B cell (primary cell): ENCODE data around the gene SWT1. TPM values are rescaled to one million over a fixed set of nuclear protein-coding genes. Genes with fewer than 3 reads are reported as not detected.

ENCODE experiments used
- ATAC-seq: fragments of 200-7000 bp; cut with Tn5 transposase; one replicate; pipeline ENCODE4 v1.10.0; 2021; ENCODE audit warnings: low read depth, mild to moderate bottlenecking, moderate number of reproducible peaks, moderate library complexity
- CTCF ChIA-PET: fragments of 350-600 bp; sonication (Branson Sonifier 250); formaldehyde crosslinking; loops from one replicate; lab custom pipeline; 2021; ENCODE audit warnings: antibody characterized with exemption, inconsistent platforms; lab: Charles Lee
- POLR2A ChIA-PET: fragments of 350-600 bp; sonication (Branson Sonifier 250); formaldehyde crosslinking; loops from one replicate; lab custom pipeline; 2021; ENCODE audit warnings: antibody characterized with exemption; lab: Charles Lee
- DNase-seq: peaks from one replicate; pipeline ENCODE4 v3.0.0; 2013
- H2AFZ ChIP-seq: 2 replicates; pipeline ENCODE4 v1.6.1; 2012; ENCODE audit warnings: mild to moderate bottlenecking, low read depth, low read length; ENCODE audit not compliant: insufficient read depth, poor library complexity, severe bottlenecking
- H3K27ac ChIP-seq, 2 donors: 1 replicate in 1 of 2; 2 replicates in 1 of 2; pipeline ENCODE4 v1.5.1; 2012 to 2013; ENCODE audit warnings: low read length in 2 of 2, mild to moderate bottlenecking in 2 of 2, moderate library complexity in 1 of 2
- H3K27me3 ChIP-seq, 4 experiments: fragments of 200-600 bp in 1 of 4; sonication (generic) in 1 of 4; replicated peaks in 1 of 4; 1 replicate in 2 of 4; 2 replicates in 2 of 4; pipeline versions ENCODE4 v1.6.1 to v1.7.0; 2013 to 2016; ENCODE audit warnings: low read length in 3 of 4, mild to moderate bottlenecking in 2 of 4, mixed read lengths in 1 of 4, moderate library complexity in 1 of 4; ENCODE audit not compliant: insufficient read depth in 4 of 4, control insufficient read depth in 3 of 4; ENCODE audit errors: control extremely low read depth in 1 of 4
- H3K36me3 ChIP-seq, 2 experiments: replicated peaks in 1 of 2; 1 replicate in 1 of 2; 2 replicates in 1 of 2; pipeline versions ENCODE4 v1.6.1 to v1.7.1; 2013; ENCODE audit warnings: low read length in 1 of 2; ENCODE audit not compliant: insufficient read depth in 2 of 2, control insufficient read depth in 1 of 2; ENCODE audit errors: control extremely low read depth in 1 of 2, extremely low read depth in 1 of 2
- H3K4me1 ChIP-seq, 2 donors: fragments of 200-600 bp in 1 of 2; sonication (generic) in 1 of 2; 1 replicate in 1 of 2; 2 replicates in 1 of 2; pipeline versions ENCODE4 v1.5.1 to v1.6.1; 2013 to 2017; ENCODE audit warnings: low read length in 2 of 2; ENCODE audit not compliant: control insufficient read depth in 2 of 2, insufficient read depth in 2 of 2
- H3K4me2 ChIP-seq: replicated peaks from 2 replicates; pipeline ENCODE3; 2012; ENCODE audit warnings: mild to moderate bottlenecking, low read depth, low read length; ENCODE audit not compliant: poor library complexity, severe bottlenecking
- H3K4me3 ChIP-seq, 5 experiments: fragments of 200-600 bp in 1 of 5; sonication (generic) in 1 of 5; 1 replicate in 3 of 5; 2 replicates in 2 of 5; pipeline versions ENCODE4 v1.5.1 to v1.7.0; 2011 to 2016; ENCODE audit warnings: low read length in 4 of 5, mild to moderate bottlenecking in 4 of 5, low read depth in 2 of 5, control low read depth in 1 of 5, moderate library complexity in 1 of 5; ENCODE audit not compliant: insufficient read depth in 1 of 5; ENCODE audit errors: control extremely low read depth in 1 of 5, extremely low read depth in 1 of 5
- H3K79me2 ChIP-seq: fragments of 200-600 bp; sonication (generic); one replicate; pipeline ENCODE4 v1.6.0; 2016; ENCODE audit warnings: low read length; ENCODE audit not compliant: control insufficient read depth, insufficient read depth
- H3K9ac ChIP-seq: fragments of 200-600 bp; sonication (generic); 2 replicates; pipeline ENCODE4 v1.6.1; 2017; ENCODE audit warnings: mild to moderate bottlenecking, low read length, moderate library complexity
- H3K9me3 ChIP-seq, 3 donors: one replicate each; pipeline versions ENCODE4 v1.6.1 to v1.7.1; 2013; ENCODE audit warnings: low read length in 2 of 3; ENCODE audit not compliant: control insufficient read depth in 2 of 3, insufficient read depth in 1 of 3; ENCODE audit errors: control extremely low read depth in 1 of 3
- H4K20me1 ChIP-seq: 2 replicates; pipeline ENCODE4 v1.6.0; 2012; ENCODE audit warnings: mild to moderate bottlenecking, low read length; ENCODE audit not compliant: insufficient read depth, control insufficient read depth, poor library complexity, severe bottlenecking
- H3K27ac Mint-ChIP-seq: one replicate; pipeline ENCODE4 v1.8.0; 2021; ENCODE audit warnings: mixed read lengths
- H3K27me3 Mint-ChIP-seq: one replicate; pipeline ENCODE4 v1.8.0; 2021; ENCODE audit warnings: mixed read lengths
- H3K4me1 Mint-ChIP-seq: one replicate; pipeline ENCODE4 v1.8.0; 2021; ENCODE audit warnings: mixed read lengths
- H3K4me3 Mint-ChIP-seq: one replicate; pipeline ENCODE4 v1.8.0; 2021; ENCODE audit warnings: mixed read lengths
- H3K9me3 Mint-ChIP-seq: one replicate; pipeline ENCODE4 v1.8.0; 2022; ENCODE audit warnings: mixed read lengths; ENCODE audit not compliant: insufficient read depth
- CTCF ChIP-seq: fragments of 200-600 bp; IDR thresholded peaks from one replicate; pipeline ENCODE4 v1.8.0; 2022; ENCODE audit warnings: antibody characterized with exemption, mild to moderate bottlenecking
- EZH2 ChIP-seq: IDR thresholded peaks from 2 replicates; pipeline ENCODE4 v1.6.1; 2012; ENCODE audit warnings: borderline replicate concordance, low read depth, mild to moderate bottlenecking, moderate library complexity, low read length; ENCODE audit not compliant: insufficient read depth, poor library complexity, severe bottlenecking
- WGBS: methylation state at CpG from one replicate; pipeline ENCODE4 v1.1.5; 2013; ENCODE audit warnings: missing lambda C conversion rate; ENCODE audit not compliant: insufficient coverage; 5-methylcytosine and 5-hydroxymethylcytosine counted together
- intact Hi-C: fragments of 100-400 bp; cut with micrococcal nuclease; formaldehyde crosslinking; loops from one replicate; pipeline ENCODE4 v1.10.0; 2022
- polyA plus RNA-seq: library from polyadenylated mRNA; depleted of rRNA; stranded (reverse); fragments of >200 nt; gene quantifications from 2 replicates; pipeline ENCODE4 v1.2.3, GENCODE V29; 2012
- total RNA-seq, 2 donors: library from RNA; stranded (reverse); fragments of 120-200 nt in 1 of 2; gene quantifications; 1 replicate in 1 of 2; 2 replicates in 1 of 2; pipeline versions ENCODE4 v1.2.3 to v1.2.4, GENCODE V29; 2013 to 2022

Gene SWT1
- total and polyA plus RNA-seq, 2 donors (not counting 1 experiment from before 2014, with no cell fraction given), result 2.1 to 8.5 TPM

GRCh38 chr1:185291652-185292051, 134.7 kb downstream of the SWT1 start:
- H3K27me3 Mint-ChIP-seq, result no peaks in the 10 kb centered on the region
- intact Hi-C loops, result no loop called here
- POLR2A ChIA-PET, result interaction anchor here (0.5 to 0.7 kb wide), 2 partner anchors 407 to 724 kb away, joined by 3 to 7 read pairs; no protein-coding TSS in a partner anchor
- CTCF ChIA-PET, result interaction anchor here (1.0 to 1.5 kb wide), 2 partner anchors 13 to 378 kb away, joined by 3 read pairs; no protein-coding TSS in a partner anchor
- peaks cover 14 to 22% of the 10 kb centered on the region in 2 donors for H3K4me1 ChIP-seq
- H3K4me3 Mint-ChIP-seq, result no peak overlapping the region
- peaks cover 3 to 5% of the 10 kb centered on the region in 2 experiments for H3K36me3 ChIP-seq
- no peaks in the 10 kb centered on the region for H4K20me1 ChIP-seq
- H3K4me1 Mint-ChIP-seq, result peaks cover 24% of the 10 kb centered on the region
- ATAC-seq (no peak), DNase-seq (peak; percentile 49)
- H3K4me3 ChIP-seq, result no peak overlapping the region
- H2AFZ ChIP-seq, result no peak overlapping the region
- peak overlapping the region in 1 of 2 donors; percentile 46 for H3K27ac ChIP-seq
- H3K27me3 ChIP-seq, result no peaks in the 10 kb centered on the region
- H3K9ac ChIP-seq, result no peak overlapping the region
- H3K9me3 ChIP-seq, result peaks cover 0 to 1% (median 0%) of the 10 kb centered on the region in 3 donors
- no peak overlapping the region for H3K27ac Mint-ChIP-seq
- peaks cover under 1% of the 10 kb centered on the region for H3K9me3 Mint-ChIP-seq
- TF ChIP-seq CTCF (no peak), EZH2 (no peak)
- peak overlapping the region; percentile 30 for H3K4me2 ChIP-seq
- WGBS, result no CpG with 5 or more reads among the region's 1 CpG
- no peaks in the 10 kb centered on the region for H3K79me2 ChIP-seq

- H3K4me1 Mint-ChIP-seq, result peaks cover 24% of the 10 kb centered on the region
- Histone ChIP-seq H2AFZ (peak overlapping the region; percentile 19), H3K9ac (no peak overlapping the region), H3K27me3 (no peaks in the 10 kb centered on the region), H3K9me3 (peaks cover 0 to 1% (median 0%) of the 10 kb centered on the region in 3 donors), H4K20me1 (no peaks in the 10 kb centered on the region), H3K36me3 (peaks cover 3 to 10% of the 10 kb centered on the region in 2 experiments), H3K4me2 (peak overlapping the region; percentile 30), H3K79me2 (no peaks in the 10 kb centered on the region), H3K4me3 (no peak overlapping the region), H3K4me1 (peaks cover 14 to 22% of the 10 kb centered on the region in 2 donors), H3K27ac (no peak overlapping the region)
- 100% methylated on average over 1 of the region's 5 CpGs for WGBS
- ATAC-seq (no peak), DNase-seq (peak; percentile 31)
- TF ChIP-seq EZH2, result no peak
- TF ChIP-seq CTCF, result no peak
- intact Hi-C loops, result no loop called here
- no peaks in the 10 kb centered on the region for H3K27me3 Mint-ChIP-seq
- POLR2A ChIA-PET, result interaction anchor here (0.7 kb wide), 2 partner anchors 219 to 725 kb away, joined by 7 read pairs; no protein-coding TSS in a partner anchor
- no peak overlapping the region for H3K27ac Mint-ChIP-seq
- no peak overlapping the region for H3K4me3 Mint-ChIP-seq
- H3K9me3 Mint-ChIP-seq, result no peaks in the 10 kb centered on the region
- CTCF ChIA-PET, result interaction anchor here (1.0 kb wide), 1 partner anchor 12 kb away, joined by 3 read pairs; no protein-coding TSS in a partner anchor
These were observed 135.3 kb downstream of the SWT1 start for GRCh38 chr1:185292237-185292636.
